ENCODE data around the gene SLIT3.

SLIT3 gene

DNA sequence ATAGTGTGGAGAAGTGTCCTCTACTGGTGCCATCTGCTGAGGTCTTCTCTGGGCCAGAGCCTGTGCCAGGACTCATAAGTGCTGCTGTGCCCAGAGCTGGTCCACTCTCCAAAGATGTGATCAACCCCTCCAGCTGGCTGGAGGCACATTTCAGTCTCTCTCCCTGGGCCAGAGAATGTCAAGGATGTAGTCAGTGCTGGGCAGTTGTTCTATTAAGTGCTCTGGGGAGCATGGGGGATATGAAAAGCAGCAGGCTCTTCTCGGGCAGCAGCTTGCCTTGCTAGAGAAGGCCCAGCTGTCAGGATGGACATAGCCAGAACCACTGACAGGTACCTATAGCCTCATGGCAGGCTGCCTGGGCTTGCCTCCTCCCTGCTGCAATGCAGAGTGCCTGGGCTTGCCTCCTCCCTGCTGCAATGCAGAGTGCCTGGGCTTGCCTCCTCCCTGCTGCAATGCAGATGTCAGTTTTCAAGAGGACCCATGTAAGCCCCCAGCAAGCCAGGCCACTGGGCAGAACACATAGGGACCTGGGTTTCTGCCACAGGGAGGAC, 564.6 kb downstream of the SLIT3 start:
- DNase-seq (ENCODE audit: low spot score): no peak

DNA sequence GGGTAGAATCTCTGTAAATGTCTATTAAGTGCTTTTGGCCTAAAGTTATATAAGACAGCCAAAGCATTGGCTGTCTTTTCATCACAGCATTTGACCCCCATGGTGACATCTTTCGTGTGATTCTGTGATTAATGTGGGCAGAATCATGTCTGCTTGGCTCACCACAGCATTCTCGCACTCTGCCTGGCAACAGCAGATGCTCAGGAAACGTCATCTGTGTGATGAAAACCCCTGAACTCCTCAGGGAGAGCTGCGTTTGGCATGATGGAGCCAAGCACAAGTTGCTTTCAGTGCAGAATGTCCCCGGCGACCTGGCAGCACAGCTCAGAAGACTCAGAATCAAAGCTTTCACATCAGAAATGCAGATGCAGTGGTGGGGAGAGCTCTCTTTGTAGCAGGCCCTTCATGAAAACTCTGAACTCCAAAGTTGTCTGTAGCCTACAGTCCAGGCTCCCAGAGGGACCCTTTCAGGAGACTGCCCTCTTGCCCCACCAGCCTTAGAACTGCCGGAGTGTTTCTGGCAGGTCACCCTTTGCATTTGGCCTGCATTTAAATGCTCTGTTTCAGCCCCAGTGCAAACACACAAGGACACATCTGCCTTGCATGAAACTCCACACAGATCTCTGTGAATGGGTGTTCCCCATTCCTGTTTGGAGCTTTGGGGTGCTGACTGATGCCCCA, 566.2 kb downstream of the SLIT3 start:
- no peak for DNase-seq (ENCODE audit: low spot score)

DNA sequence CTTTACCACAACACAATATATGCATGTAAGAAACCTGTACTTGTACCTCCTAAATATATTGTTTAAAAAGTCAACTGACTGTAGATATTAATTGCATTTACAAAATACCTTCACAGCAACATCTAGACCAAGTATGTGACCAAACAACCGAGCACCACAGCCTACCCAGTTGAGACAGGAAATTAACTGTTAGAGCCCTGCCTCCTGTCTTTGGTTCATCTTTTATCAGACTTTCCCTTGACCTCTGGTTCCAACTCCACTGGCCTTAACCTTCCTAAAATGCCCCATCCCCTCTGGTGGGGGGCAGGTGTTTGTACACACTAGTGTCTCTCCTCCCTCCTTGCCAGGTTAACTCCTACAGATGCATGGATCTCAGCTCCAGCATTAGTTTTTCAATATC, 566.8 kb downstream of the SLIT3 start:
- no peak for DNase-seq (ENCODE audit: low spot score)

DNA sequence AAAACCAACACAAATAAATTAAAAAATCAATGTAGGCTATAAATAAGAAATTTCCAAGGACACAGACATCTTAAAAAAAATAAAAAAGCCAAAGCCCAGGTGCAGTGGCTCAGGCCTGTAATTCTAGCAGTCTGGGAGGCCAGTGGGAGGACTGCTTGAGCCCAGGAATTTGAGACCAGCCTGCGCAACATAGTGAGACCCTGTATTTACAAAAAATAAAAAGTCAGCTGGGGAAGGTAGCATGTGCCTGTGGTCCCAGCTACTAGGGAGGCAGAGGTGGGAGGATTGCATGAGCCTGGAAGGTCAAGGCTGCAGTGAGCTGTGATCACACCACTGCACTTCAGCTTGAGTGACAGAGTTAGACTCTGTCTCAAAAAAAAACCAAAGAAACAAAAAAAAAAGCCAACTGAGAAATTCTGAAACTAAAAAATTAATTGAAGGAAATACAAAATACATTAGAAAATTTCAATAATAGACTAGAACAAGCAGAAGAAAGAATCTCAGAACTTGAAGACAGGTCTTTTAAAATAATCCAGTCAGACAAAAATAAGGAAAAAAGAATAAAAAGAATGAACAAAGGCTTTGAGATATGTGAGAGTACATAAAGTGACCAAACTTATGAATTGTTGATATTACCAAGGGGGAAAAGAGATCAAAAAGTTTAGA, 572.3 kb downstream of the SLIT3 start:
- DNase-seq (ENCODE audit: low spot score): no peak

DNA sequence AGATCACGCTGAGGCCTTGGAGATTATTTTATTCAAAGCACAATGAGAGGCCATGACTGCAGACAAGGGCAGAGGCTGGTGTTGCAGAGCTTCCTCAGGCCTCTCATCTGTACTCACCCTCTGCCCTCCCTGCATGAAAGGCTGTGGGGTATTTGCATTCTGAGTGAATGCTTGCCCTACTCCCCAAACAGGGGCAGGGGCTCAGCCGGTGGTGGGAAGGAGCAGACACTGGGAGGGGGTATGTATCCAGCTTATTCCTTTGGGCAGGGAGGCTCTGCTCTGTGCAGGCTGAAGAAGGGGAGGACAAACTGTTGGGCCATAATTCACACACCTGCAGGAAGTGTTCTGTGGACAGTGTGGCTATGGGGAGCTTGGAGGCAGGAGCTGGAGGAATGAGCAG, 573.4 kb downstream of the SLIT3 start:
- no peak for DNase-seq (ENCODE audit: low spot score)

GRCh38 chr5:168726342-168726741, 574.6 kb downstream of the SLIT3 start:
- no peak for DNase-seq (ENCODE audit: low spot score)

DNA sequence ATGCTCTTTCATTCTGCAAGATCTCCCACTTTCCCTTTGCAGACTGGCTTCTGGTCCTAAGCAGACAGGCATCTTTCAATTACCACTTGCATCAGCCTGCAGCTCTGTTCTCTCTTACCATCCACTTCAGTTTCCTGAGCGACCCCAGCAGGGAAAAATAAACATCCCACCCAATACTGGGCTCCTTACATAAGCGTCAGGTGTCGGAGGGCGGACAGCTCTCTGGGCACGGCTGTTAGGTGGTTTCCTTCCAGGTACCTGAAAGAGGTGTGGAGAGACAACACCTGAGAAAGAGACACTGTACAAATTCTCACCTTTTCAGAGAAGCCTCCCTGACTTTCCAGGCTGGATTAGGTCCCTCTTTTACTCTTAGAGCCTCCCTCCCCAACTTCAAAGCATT, 576.7 kb downstream of the SLIT3 start:
- DNase-seq (ENCODE audit: low spot score): no peak

- DNase-seq (ENCODE audit: low spot score): no peak
These were observed 577.9 kb downstream of the SLIT3 start for GRCh38 chr5:168723037-168723436.

DNA sequence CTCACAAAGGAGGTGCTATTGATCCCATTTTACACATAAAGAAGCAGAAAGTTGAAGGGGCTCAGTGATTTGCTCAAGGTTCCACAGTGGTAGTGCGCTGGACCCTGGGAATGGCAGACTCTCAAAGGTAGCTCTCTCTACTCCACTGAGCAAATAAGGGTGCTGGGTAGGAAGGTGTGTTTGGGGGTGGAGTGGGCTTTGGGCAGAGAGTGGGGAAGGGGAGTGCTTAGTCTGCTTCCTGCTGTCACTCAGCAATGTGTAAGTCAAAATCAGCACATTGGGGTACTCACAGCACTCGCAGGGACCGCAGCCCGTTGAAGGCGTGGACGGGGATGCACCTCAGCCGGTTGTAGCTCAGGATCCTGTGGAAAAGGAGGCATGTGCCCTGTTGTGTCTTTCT, 579.0 kb downstream of the SLIT3 start:
- DNase-seq (ENCODE audit: low spot score): no peak

- DNase-seq (ENCODE audit: low spot score): no peak
These were observed 579.8 kb downstream of the SLIT3 start for GRCh38 chr5:168721002-168721753.

DNA sequence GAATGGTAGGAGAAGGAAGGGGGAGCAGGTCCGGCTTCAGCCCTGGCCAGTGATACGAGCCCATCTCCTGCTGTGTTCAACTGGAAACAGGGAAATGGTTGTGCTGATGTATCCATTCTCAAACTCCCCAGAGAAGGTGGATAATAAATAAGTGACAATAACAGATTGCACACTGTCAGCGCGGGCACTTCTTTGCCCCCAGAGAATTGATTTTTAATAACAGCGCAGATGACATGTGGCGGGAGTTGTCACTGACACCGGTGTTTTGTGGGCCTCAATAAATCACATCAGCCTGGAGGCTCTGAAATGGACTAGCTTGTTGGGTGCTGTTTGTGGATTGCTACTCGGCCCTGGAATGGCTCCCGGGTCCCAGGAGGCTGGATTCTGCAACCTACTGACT, 580.4 kb downstream of the SLIT3 start:
- no peak for DNase-seq (ENCODE audit: low spot score)

DNA sequence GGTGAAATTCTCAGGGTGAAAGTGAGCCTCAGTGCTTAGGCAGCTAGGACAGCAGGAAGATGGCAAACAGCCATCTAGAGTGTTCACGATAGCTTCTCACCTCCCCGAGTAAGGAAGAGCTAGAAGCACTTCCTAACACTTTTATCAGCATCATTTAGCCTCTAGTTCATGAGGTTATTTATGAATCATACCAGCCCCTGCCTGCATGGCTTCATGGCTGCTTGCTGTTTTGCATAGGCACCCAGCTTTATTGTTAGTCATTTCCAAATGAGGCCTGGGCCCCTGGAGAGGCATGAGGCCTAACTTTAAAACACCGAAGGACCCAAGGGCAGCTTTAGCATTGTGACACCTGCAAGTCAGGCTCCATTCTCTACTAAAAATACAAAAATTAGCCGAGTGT, 586.9 kb downstream of the SLIT3 start:
- no peak for DNase-seq (ENCODE audit: low spot score)

DNA sequence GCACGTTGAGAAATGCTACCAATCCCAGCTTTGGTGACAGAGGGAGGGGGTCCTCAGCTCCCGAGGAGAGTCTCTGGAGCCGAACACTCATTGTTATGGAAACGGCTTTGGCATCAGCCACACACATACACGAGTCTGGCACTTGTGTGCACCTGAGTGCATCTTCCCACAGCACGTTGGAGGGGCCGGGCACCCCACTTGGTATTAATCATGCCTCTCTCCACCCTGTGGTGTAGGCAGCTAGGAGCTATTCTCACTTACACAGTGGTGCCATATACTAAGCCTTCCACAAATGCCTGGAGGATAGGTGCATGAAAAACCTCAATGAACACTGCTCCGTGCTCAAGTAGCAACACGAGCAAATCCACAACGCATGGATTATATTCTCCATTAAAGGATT, 587.9 kb downstream of the SLIT3 start:
- no peak for DNase-seq (ENCODE audit: low spot score)

GRCh38 chr5:168712280-168712924, 588.5 kb downstream of the SLIT3 start:
- no peak for DNase-seq (ENCODE audit: low spot score)

DNA sequence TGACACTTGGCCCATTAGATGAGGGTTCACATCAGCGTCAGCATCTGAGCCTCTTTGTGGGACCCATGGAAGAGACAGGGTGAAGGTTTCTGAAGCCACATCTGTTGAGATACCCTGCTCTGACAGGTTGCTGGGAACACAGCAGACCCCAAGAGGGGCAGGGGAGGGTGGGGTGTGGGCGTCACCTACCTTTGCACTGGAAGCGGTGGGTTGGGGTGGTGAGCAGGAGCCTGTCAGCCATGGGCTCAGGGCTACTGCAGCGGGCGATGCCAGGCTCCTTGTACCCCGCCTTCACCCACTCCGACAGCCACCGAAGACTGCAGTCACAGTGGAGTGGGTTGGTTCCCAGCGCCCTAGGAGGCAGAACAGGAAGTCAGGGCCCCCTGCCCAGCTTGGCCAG, 590.2 kb downstream of the SLIT3 start:
- DNase-seq (ENCODE audit: low spot score): no peak

- DNase-seq (ENCODE audit: low spot score): no peak
These were observed 592.9 kb downstream of the SLIT3 start for GRCh38 chr5:168707716-168708695.

DNA sequence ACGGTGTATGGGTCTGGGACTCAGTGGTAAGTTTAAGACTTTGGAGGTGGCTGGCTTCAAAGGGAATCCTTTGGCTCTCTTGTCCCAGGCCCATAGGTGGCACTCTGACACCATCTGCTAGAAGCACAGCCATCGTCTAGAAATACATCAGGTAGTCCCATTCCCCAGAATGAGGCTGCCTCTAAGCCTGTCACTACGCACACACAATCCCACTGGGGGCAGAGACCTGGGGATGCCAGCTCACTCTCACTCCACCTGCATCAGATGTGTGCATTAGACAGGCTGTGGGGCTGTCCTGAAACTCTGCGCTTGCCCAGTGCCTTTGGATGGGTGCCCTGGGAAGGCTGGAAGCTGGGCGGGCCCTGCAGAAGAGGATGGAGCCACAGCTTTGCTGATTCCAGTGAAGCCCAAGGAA, 594.3 kb downstream of the SLIT3 start:
- DNase-seq (ENCODE audit: low spot score): peak; percentile 8

DNA sequence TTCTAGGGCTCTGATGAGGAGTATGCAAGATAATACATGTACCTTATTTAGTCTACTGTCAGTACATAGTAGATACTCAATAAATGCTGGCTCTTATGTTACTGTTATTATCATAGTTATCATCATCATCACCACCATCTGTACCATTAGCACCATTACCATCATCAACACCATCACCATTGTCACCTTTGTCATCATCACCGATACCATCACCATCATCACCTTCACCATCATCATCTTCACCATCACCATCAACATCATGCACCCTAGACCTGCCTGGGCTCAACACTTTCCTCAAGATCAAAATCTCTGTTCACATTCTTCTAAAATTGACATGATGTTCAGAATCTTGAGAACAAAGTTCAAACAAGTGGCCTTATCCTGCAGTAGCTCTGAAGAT, 595.6 kb downstream of the SLIT3 start:
- no peak for DNase-seq (ENCODE audit: low spot score)

DNA sequence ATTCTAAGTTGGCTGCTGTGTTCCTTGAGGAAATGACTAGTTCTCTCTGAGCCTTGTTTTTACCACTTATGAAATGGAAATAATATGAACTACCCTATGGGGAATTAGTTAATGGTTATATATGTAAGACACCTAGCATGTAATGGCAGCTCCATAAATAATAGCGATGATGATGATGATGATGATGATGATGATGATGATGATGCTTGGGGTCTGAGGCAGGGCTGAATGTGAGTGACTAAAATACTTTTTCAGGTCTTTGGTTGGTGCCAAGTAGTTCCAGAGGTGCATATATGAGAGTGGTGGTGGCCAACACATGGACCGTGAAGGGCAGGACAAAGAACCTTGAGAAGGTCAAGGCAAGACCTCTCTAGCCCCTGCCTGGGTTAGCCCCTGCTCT, 598.4 kb downstream of the SLIT3 start:
- DNase-seq (ENCODE audit: low spot score): no peak

GRCh38 chr5:168701641-168702040, 599.3 kb downstream of the SLIT3 start:
- DNase-seq (ENCODE audit: low spot score): no peak

DNA sequence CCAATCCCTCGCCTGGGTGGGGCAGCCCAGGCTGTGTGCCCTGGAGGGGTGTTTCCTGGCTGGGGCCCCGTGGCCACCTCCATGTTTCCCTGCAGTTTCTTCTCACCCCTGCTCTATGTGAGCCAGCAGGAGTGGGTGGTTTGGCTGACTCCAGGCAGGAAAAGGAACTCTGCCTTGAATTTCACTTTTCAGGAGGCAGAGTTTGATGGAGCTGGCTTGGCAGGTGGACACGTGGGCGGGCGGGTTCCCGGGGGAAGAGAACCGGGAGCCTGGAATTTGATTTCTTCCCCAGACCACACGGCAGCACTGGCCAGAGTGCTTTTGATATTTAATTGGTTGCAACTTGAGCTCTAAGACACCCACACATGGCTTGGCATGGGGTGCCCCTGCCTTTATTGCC, 601.9 kb downstream of the SLIT3 start:
- DNase-seq (ENCODE audit: low spot score): no peak

Data from CD4-positive, alpha-beta T cell treated with Interleukin-2 at 100 ng/mL for 4 hours (primary cell).